HG03060 (cell line): Measurements from ENCODE around the gene CRIM1.

Experiments
- ATAC-seq: cut with Tn5 transposase; IDR thresholded peaks from one replicate; pipeline ENCODE4 v1.9.1; 2021; ENCODE audit warnings: low read depth, moderate number of reproducible peaks; ENCODE audit not compliant: unreplicated experiment

The CRIM1 gene

DNA sequence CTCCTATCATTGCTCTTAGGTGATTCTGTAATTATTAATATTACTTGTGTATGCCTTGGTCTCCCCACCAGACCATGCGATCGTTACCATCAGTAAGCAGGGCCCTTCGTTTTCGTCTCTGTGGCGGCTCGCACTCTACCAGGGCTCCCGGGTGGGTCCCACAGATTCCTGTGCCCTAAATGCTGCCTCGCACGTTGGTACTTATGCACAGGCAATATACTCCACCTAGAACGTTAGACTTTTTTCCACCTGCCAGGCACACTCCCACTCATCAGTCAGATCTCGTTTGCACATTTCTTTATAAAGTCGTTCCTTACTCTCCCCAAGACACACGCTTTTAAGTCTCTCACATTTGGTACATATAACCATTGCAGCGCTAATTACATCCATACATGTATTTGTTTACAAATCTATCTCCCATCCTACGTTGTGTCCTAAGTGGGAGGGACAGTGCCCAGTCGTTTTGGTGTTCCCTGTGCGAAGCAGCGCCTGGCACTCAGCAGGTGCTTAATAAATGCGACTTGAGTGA lies 241.5 kb downstream of the CRIM1 start:
- ATAC-seq, result no peak

DNA sequence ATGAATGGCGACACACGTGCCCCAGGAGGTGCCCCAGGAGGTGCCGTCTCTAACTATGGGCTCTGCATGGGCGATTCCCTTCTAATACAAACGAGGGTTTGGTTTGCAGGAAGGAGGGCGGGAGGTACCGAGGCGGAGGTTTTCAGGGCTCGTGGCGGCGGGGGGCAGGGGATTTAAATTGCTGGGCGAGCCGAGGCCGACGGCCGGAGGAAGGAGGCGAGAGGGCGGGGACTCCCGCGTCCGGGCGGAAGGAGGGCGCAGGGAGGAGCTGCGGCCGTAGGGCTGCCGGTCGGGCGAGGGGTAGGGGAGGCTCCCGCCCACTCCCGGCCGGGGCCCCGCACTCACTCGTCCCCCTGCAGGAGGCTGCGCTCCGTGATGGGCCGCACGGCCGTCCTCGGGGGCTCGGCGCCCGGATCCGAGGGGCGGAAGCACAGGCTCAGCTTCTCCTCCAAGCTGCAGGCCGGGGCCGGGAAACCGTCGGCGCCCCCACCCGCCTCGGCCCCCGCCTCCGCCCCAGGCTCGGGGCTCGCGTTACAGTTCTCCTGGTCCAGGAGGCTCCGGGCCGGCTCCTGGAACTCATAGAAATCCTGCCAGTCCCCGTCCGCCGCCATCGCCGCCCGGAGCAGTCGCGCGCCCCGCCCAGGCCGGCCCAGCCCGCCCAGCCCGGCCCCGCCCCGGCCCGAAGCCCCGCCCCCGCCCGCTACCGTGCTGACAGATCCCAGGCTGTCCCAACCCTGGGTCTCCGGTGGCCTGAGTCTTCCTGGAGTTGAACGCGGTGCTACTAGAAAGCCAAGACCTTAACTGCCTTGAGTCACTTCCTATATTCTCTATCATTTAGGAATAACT lies 242.2 kb downstream of the CRIM1 start, which contains the start of gene FEZ2:
Gene FEZ2, minus strand, starts transcription at position 637 of the 846 bp plus-strand sequence. Its CDS starts 26 bp downstream, at position 611.
- peak; percentile 89 for ATAC-seq
